Stomach (tissue), 9 donors: Measurements from ENCODE around the gene RBMS3. TPM values are rescaled to one million over a fixed set of nuclear protein-coding genes. Genes with fewer than 3 reads are reported as not detected.

ENCODE experiments used
- DNase-seq, 2 donors: peaks; one replicate each; pipeline versions ENCODE4 v3.0.0 to v3.0.0-alpha.2; 2013 to 2019
- H3K27ac ChIP-seq, 5 donors: fragments of 200-600 bp in 4 of 5; sonication (generic) in 4 of 5; one replicate each; pipeline ENCODE4 v1.5.1; 2013 to 2019; ENCODE audit warnings: mild to moderate bottlenecking in 1 of 5, moderate library complexity in 1 of 5
- H3K27me3 ChIP-seq, 3 donors: fragments of 200-600 bp; sonication (generic); one replicate each; pipeline ENCODE4 v1.5.1; 2017 to 2019; ENCODE audit warnings: mixed run types in 1 of 3
- H3K36me3 ChIP-seq, 4 donors: fragments of 200-600 bp; sonication (generic); 1 replicate in 3 of 4; 2 replicates in 1 of 4; pipeline ENCODE4 v1.5.1; 2016 to 2019
- H3K4me1 ChIP-seq, 4 donors: fragments of 200-600 bp; sonication (generic); one replicate each; pipeline ENCODE4 v1.5.1; 2016 to 2019
- H3K4me3 ChIP-seq, 4 donors: fragments of 200-600 bp; sonication (generic) in 3 of 4; one replicate each; pipeline ENCODE4 v1.5.1; 2016 to 2019; ENCODE audit warnings: mild to moderate bottlenecking in 1 of 4
- H3K9me3 ChIP-seq, 4 donors: fragments of 200-600 bp; sonication (generic); one replicate each; pipeline ENCODE4 v1.5.1; 2016 to 2019
- CTCF ChIP-seq, 7 experiments: fragments of 450-650 bp in 4 of 7; fragments of 200-600 bp in 3 of 7; sonication (generic) in 3 of 7; IDR thresholded peaks; one replicate each; pipeline ENCODE4 v1.5.1; 2016 to 2019; ENCODE audit warnings: antibody characterized with exemption in 7 of 7, control low read depth in 2 of 7, mild to moderate bottlenecking in 1 of 7
- EP300 ChIP-seq: sonication (generic); formaldehyde crosslinking; IDR thresholded peaks from one replicate; pipeline ENCODE4 v1.6.1; 2017; ENCODE audit warnings: antibody characterized with exemption
- POLR2A ChIP-seq, 4 donors: fragments of 450-650 bp; IDR thresholded peaks; one replicate each; pipeline ENCODE4 v1.6.1; 2016; ENCODE audit warnings: antibody characterized with exemption in 4 of 4, control low read depth in 2 of 4, mild to moderate bottlenecking in 1 of 4, moderate library complexity in 1 of 4
- POLR2AphosphoS5 ChIP-seq, 3 donors: sonication (generic); formaldehyde crosslinking; IDR thresholded peaks; one replicate each; pipeline ENCODE4 v1.6.1; 2016; ENCODE audit warnings: antibody characterized with exemption in 3 of 3
- WGBS, 5 donors: extraction: QIAGEN DNeasy Blood & Tissue Kit in 3 of 5; methylation state at CpG; one replicate each; pipeline versions ENCODE4 v1.1.5 to v1.1.7; 2013 to 2018; 5-methylcytosine and 5-hydroxymethylcytosine counted together
- intact Hi-C: fragments of 100-400 bp; cut with DNase I; formaldehyde crosslinking; loops from one replicate; pipeline ENCODE4 v1.15.1; 2023; ENCODE audit warnings: low total_unique reads
- polyA plus RNA-seq, 3 donors: library from polyadenylated mRNA; stranded (reverse); fragments of 200-250 nt; gene quantifications; one replicate each; pipeline ENCODE4 v1.2.3, GENCODE V29; 2013
- total RNA-seq, 5 donors: library from RNA; depleted of rRNA; stranded (reverse); fragments of >200 nt; gene quantifications; one replicate each; pipeline versions ENCODE4 v1.1.0 to v1.2.3, GENCODE V29; 2014 to 2016
- donor health status: healthy with polysubstance abuse.
- donor health status: Bipolar disorder and iron deficiency.
- donor health status: healthy.

RBMS3 gene
- total and polyA plus RNA-seq, 8 donors = 2.0 to 103 (median 16.0) TPM

GRCh38 chr3:29758108-29758433 is 477.2 kb downstream of the RBMS3 start:
- peaks cover 24 to 47% (median 33%) of the 10 kb centered on the region in 4 donors for H3K4me1 ChIP-seq
- H3K9me3 ChIP-seq = no peaks in the 10 kb centered on the region
- no peaks in the 10 kb centered on the region for H3K36me3 ChIP-seq
- H3K4me3 ChIP-seq = no peak overlapping the region
- peak overlapping the region in 4 of 5 donors; percentile 64 to 77 (median 69) for H3K27ac ChIP-seq
- H3K27me3 ChIP-seq = no peaks in the 10 kb centered on the region
- intact Hi-C loops = no loop called here
- TF ChIP-seq POLR2AphosphoS5 (IDR thresholded peaks at IDR 0.05) (no peak), CTCF (IDR thresholded peaks at IDR 0.05) (no peak), EP300 (no peak), POLR2A (IDR thresholded peaks at IDR 0.05) (no peak)
- DNase-seq = no peak

- WGBS, 5 donors = 43 to 62% (median 58%) methylated on average over 7 of the region's 7 CpGs
- Histone ChIP-seq H3K27ac (peak overlapping the region in 4 of 5 donors; percentile 64 to 77 (median 69)), H3K9me3 (no peaks in the 10 kb centered on the region), H3K36me3 (no peaks in the 10 kb centered on the region), H3K4me3 (no peak overlapping the region), H3K27me3 (no peaks in the 10 kb centered on the region), H3K4me1 (peaks cover 24 to 48% (median 33%) of the 10 kb centered on the region in 4 donors)
- peak in 1 of 2 donors; percentile 59 for DNase-seq
- intact Hi-C loops = no loop called here
- TF ChIP-seq POLR2AphosphoS5 (IDR thresholded peaks at IDR 0.05) = peak; percentile 3 to 36 (median 25)
- TF ChIP-seq CTCF (IDR thresholded peaks at IDR 0.05) = no peak
These were observed 477.8 kb downstream of the RBMS3 start for GRCh38 chr3:29758434-29759322.

- Histone ChIP-seq H3K27me3 (no peaks in the 10 kb centered on the region), H3K4me3 (no peak overlapping the region), H3K4me1 (peaks cover 24 to 57% (median 37%) of the 10 kb centered on the region in 4 donors), H3K27ac (peak overlapping the region in 4 of 5 donors; percentile 64 to 77 (median 69)), H3K36me3 (no peaks in the 10 kb centered on the region), H3K9me3 (no peaks in the 10 kb centered on the region)
- WGBS, 5 donors = 82 to 89% (median 88%) methylated on average over 9 of the region's 9 CpGs
- intact Hi-C loops = no loop called here
- TF ChIP-seq POLR2AphosphoS5 (IDR thresholded peaks at IDR 0.05) (no peak), EP300 (no peak), CTCF (IDR thresholded peaks at IDR 0.05) (no peak), POLR2A (IDR thresholded peaks at IDR 0.05) (no peak)
- DNase-seq = no peak
These were observed 478.7 kb downstream of the RBMS3 start for GRCh38 chr3:29759411-29760225.

- Histone ChIP-seq H3K36me3 (no peaks in the 10 kb centered on the region), H3K27ac (peak overlapping the region in 1 of 5 donors; percentile 74), H3K4me3 (no peak overlapping the region), H3K9me3 (no peaks in the 10 kb centered on the region), H3K4me1 (peaks cover 24 to 61% (median 39%) of the 10 kb centered on the region in 4 donors), H3K27me3 (no peaks in the 10 kb centered on the region)
- intact Hi-C loops = no loop called here
- DNase-seq = no peak
- TF ChIP-seq CTCF (IDR thresholded peaks at IDR 0.05) (no peak), POLR2AphosphoS5 (IDR thresholded peaks at IDR 0.05) (no peak), POLR2A (IDR thresholded peaks at IDR 0.05) (no peak), EP300 (no peak)
These were observed 479.4 kb downstream of the RBMS3 start for GRCh38 chr3:29760226-29760685.
